ENCODE results near the gene BRSK2. TPM values are rescaled to one million over a fixed set of nuclear protein-coding genes. Genes with fewer than 3 reads are reported as not detected.
"Not testable (repeated sequence)": the region's sequence is repeated elsewhere in the genome, so short reads cannot be mapped to it uniquely, and the experiment has no call there.

The BRSK2 gene
- total RNA-seq, 4 donors from 2014 or later: 0.35 to 6.4 (median 0.40) TPM; not detected in 1

GRCh38 chr11:1353383-1354124 is 36.2 kb upstream of the BRSK2 start:
- TF ChIP-seq POLR2A (IDR thresholded peaks at IDR 0.05): no peak
- no peak overlapping the region for H3K27ac ChIP-seq
- H3K36me3 ChIP-seq: no peaks in the 10 kb centered on the region
- no peaks in the 10 kb centered on the region for H3K9me3 ChIP-seq
- no peak for DNase-seq
- no peaks in the 10 kb centered on the region for H3K27me3 ChIP-seq
- no peak overlapping the region for H3K4me3 ChIP-seq
- no peaks in the 10 kb centered on the region for H3K4me1 ChIP-seq

- Histone ChIP-seq H3K36me3 (no peaks in the 10 kb centered on the region), H3K4me1 (no peaks in the 10 kb centered on the region), H3K9me3 (no peaks in the 10 kb centered on the region), H3K27ac (no peak overlapping the region), H3K4me3 (no peak overlapping the region), H3K27me3 (no peaks in the 10 kb centered on the region)
- DNase-seq: no peak
- TF ChIP-seq CTCF (IDR thresholded peaks at IDR 0.05) (no peak), POLR2A (IDR thresholded peaks at IDR 0.05) (no peak)
Measured at GRCh38 chr11:1354125-1354938, 35.4 kb upstream of the BRSK2 start.

GRCh38 chr11:1356007-1356435 is 33.7 kb upstream of the BRSK2 start:
- TF ChIP-seq POLR2A (IDR thresholded peaks at IDR 0.05) (no peak), CTCF (IDR thresholded peaks at IDR 0.05) (no peak)
- Histone ChIP-seq H3K27me3 (no peaks in the 10 kb centered on the region), H3K36me3 (no peaks in the 10 kb centered on the region), H3K4me3 (no peak overlapping the region), H3K9me3 (no peaks in the 10 kb centered on the region), H3K27ac (no peak overlapping the region), H3K4me1 (no peaks in the 10 kb centered on the region)
- DNase-seq: no peak

GRCh38 chr11:1356478-1356960 is 33.2 kb upstream of the BRSK2 start:
- TF ChIP-seq CTCF (IDR thresholded peaks at IDR 0.05) (no peak), POLR2A (IDR thresholded peaks at IDR 0.05) (no peak)
- no peak overlapping the region for H3K27ac ChIP-seq
- H3K4me1 ChIP-seq: no peaks in the 10 kb centered on the region
- H3K4me3 ChIP-seq: no peak overlapping the region
- DNase-seq: no peak
- H3K36me3 ChIP-seq: no peaks in the 10 kb centered on the region
- no peaks in the 10 kb centered on the region for H3K27me3 ChIP-seq
- H3K9me3 ChIP-seq: no peaks in the 10 kb centered on the region

GRCh38 chr11:1358286-1358685 is 31.4 kb upstream of the BRSK2 start:
- no peak for DNase-seq
- Histone ChIP-seq H3K9me3 (no peaks in the 10 kb centered on the region), H3K4me1 (no peaks in the 10 kb centered on the region), H3K27me3 (no peaks in the 10 kb centered on the region), H3K4me3 (no peak overlapping the region), H3K36me3 (no peaks in the 10 kb centered on the region), H3K27ac (no peak overlapping the region)
- TF ChIP-seq CTCF (IDR thresholded peaks at IDR 0.05) (peak in 1 of 6 experiments; percentile 14), POLR2A (IDR thresholded peaks at IDR 0.05) (no peak)

- H3K27me3 ChIP-seq, H3K4me3 ChIP-seq, H3K27ac ChIP-seq, H3K36me3 ChIP-seq, H3K9me3 ChIP-seq, H3K4me1 ChIP-seq, DNase-seq: not testable (repeated sequence)
Measured at GRCh38 chr11:1358931-1359330, 30.8 kb upstream of the BRSK2 start.

Measured in Peyer's patch (tissue), 4 donors.